ENCODE results near the gene FNIP2. TPM values are rescaled to one million over a fixed set of nuclear protein-coding genes. Genes with fewer than 3 reads are reported as not detected.
"Not testable (repeated sequence)": the region's sequence is repeated elsewhere in the genome, so short reads cannot be mapped to it uniquely, and the experiment has no call there.

Gene FNIP2
- total RNA-seq, 4 donors from 2014 or later: 21.4 to 31.7 (median 28.1) TPM

DNA sequence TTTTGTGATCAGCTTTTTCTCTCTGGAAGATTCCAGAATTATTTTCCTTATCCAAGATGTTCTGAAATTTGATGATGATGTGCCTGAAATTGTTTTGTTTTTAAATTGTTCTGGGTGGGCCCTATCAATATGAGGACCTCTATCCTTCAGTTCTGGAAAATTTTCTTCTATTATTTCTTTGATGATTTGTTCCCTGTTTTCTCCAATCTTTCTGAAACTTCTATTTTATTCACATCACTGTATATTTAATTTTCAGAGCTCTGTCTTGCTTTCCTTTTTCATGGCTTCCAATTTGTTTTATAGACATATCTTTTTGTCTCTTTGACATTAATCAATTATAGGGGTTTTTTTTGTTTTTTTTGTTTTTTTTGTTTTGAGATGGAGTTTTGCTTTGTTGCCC, 12.2 kb upstream of the FNIP2 start:
- H3K27ac ChIP-seq: no peak overlapping the region
- H3K4me3 ChIP-seq: no peak overlapping the region
- no peak for TF ChIP-seq EP300 (IDR thresholded peaks at IDR 0.05)
- TF ChIP-seq POLR2A (IDR thresholded peaks at IDR 0.05): no peak
- TF ChIP-seq, protein P1, sequence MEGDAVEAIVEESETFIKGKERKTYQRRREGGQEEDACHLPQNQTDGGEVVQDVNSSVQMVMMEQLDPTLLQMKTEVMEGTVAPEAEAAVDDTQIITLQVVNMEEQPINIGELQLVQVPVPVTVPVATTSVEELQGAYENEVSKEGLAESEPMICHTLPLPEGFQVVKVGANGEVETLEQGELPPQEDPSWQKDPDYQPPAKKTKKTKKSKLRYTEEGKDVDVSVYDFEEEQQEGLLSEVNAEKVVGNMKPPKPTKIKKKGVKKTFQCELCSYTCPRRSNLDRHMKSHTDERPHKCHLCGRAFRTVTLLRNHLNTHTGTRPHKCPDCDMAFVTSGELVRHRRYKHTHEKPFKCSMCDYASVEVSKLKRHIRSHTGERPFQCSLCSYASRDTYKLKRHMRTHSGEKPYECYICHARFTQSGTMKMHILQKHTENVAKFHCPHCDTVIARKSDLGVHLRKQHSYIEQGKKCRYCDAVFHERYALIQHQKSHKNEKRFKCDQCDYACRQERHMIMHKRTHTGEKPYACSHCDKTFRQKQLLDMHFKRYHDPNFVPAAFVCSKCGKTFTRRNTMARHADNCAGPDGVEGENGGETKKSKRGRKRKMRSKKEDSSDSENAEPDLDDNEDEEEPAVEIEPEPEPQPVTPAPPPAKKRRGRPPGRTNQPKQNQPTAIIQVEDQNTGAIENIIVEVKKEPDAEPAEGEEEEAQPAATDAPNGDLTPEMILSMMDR (IDR thresholded peaks at IDR 0.05): no peak
- TF ChIP-seq POLR2AphosphoS5 (IDR thresholded peaks at IDR 0.05): no peak
- DNase-seq (ENCODE audit: low spot score in 2 of 2): no peak
- no peaks in the 10 kb centered on the region for H3K9me3 ChIP-seq
- no peaks in the 10 kb centered on the region for H3K36me3 ChIP-seq
- H3K4me1 ChIP-seq: no peaks in the 10 kb centered on the region
- H3K27me3 ChIP-seq: no peaks in the 10 kb centered on the region

DNA sequence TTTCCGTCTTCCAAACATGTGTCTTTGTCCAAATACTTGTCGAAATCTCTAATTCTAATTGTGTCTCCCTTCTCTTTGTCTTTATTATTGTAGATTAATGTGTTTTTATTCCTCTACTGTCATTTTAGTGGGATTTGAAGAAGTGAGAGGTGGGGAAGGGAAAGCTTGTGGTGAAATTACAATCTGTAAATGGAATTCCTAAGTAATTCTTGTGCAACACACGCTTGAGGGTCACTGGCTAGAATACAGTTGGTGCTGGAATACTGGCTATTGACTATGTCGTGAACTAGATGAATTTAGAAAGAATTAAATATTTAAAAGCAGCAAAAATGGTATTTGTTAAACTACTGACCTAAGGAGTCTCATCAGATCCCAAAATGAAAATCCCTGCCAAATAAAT, 10.7 kb upstream of the FNIP2 start:
- no peaks in the 10 kb centered on the region for H3K36me3 ChIP-seq
- TF ChIP-seq POLR2A (IDR thresholded peaks at IDR 0.05) (no peak), POLR2AphosphoS5 (IDR thresholded peaks at IDR 0.05) (no peak), EP300 (IDR thresholded peaks at IDR 0.05) (no peak)
- TF ChIP-seq, protein P1 (IDR thresholded peaks at IDR 0.05): no peak

DNA sequence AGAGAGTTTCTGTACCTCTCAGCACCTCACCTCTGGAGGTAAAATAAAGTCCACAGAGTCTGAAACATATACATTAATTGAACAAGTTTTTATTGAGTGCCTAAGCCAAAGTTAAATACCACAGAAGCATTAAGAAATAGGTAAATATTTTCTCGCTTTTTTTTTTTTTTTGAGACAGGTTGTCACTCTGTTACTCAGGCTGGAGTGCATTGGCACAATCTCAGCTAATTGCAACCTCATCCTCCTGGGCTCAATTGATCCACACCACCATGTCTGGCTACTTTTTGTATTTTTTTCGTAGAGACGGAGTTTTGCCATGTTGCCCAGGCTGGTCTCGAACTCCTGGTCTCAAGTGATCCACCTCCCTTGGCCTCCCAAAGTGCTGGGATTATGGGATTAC, 10.1 kb upstream of the FNIP2 start:
- H3K36me3 ChIP-seq: no peaks in the 10 kb centered on the region
- no peak overlapping the region for H3K27ac ChIP-seq
- no peak overlapping the region for H3K4me3 ChIP-seq
- WGBS: 90% methylated on average over 4 of the region's 4 CpGs
- DNase-seq (ENCODE audit: low spot score in 2 of 2): no peak
- H3K27me3 ChIP-seq: no peaks in the 10 kb centered on the region
- no peak for TF ChIP-seq POLR2A (IDR thresholded peaks at IDR 0.05)
- TF ChIP-seq EP300 (IDR thresholded peaks at IDR 0.05): no peak
- TF ChIP-seq POLR2AphosphoS5 (IDR thresholded peaks at IDR 0.05): no peak
- TF ChIP-seq, protein P1 (IDR thresholded peaks at IDR 0.05): no peak
- H3K9me3 ChIP-seq: no peaks in the 10 kb centered on the region
- no peaks in the 10 kb centered on the region for H3K4me1 ChIP-seq

More for the DNA sequence above, 10.7 kb upstream of the FNIP2 start:
- no peaks in the 10 kb centered on the region for H3K4me1 ChIP-seq
- H3K27ac ChIP-seq: no peak overlapping the region
- no peaks in the 10 kb centered on the region for H3K27me3 ChIP-seq
- WGBS: 81% methylated on average over 4 of the region's 4 CpGs
- no peaks in the 10 kb centered on the region for H3K9me3 ChIP-seq
- H3K4me3 ChIP-seq: no peak overlapping the region
- no peak for DNase-seq (ENCODE audit: low spot score in 2 of 2)

DNA sequence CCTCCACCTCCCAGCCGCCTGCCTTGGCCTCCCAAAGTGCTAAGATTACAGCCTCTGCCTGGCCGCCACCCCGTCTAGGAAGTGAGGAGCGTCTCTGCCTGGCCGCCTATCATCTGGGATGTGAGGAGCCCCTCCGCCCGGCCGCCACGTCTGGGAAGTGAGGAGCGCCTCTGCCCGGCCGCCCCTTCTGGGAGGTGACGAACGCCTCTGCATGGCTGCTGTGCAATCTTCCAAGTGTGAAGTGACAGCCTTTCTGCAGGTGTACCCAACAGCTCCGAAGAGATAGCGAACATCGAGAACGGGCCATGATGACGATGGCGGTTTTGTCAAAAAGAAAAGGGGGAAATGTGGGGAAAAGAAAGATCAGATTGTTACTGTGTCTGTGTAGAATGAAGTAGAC, 9.3 kb upstream of the FNIP2 start:
- 97% methylated on average over 20 of the region's 20 CpGs for WGBS

DNA sequence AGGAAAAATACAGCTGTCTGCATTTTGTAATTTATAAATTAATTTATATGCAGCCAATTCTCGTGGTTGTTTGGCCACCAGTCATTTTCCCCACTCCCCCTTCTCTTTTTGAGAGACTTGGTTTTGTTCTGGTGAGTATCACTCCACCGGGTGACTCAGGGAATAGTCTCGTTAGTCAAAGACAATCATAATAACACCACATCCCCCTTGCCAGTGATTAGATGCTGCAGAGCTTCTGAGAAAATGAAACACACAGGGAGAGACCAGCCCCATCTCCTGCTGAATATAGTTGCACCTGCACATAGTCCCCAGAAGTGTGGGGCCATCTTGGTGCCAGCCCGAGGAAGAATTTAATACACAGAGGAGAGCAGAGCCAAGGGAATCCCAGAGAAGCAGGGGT, 8.0 kb upstream of the FNIP2 start:
- H3K4me3 ChIP-seq: no peak overlapping the region
- H3K4me1 ChIP-seq: no peaks in the 10 kb centered on the region
- H3K9me3 ChIP-seq: no peaks in the 10 kb centered on the region
- no peaks in the 10 kb centered on the region for H3K36me3 ChIP-seq
- no peak overlapping the region for H3K27ac ChIP-seq
- TF ChIP-seq, protein P1 (IDR thresholded peaks at IDR 0.05): no peak
- TF ChIP-seq POLR2AphosphoS5 (IDR thresholded peaks at IDR 0.05): no peak
- no peak for TF ChIP-seq POLR2A (IDR thresholded peaks at IDR 0.05)
- H3K27me3 ChIP-seq: no peaks in the 10 kb centered on the region
- no peak for DNase-seq (ENCODE audit: low spot score in 2 of 2)
- WGBS: 86% methylated on average over 4 of the region's 4 CpGs

More for the DNA sequence above, 9.3 kb upstream of the FNIP2 start:
- H3K27me3 ChIP-seq; H3K36me3 ChIP-seq; H3K4me3 ChIP-seq; DNase-seq (ENCODE audit: low spot score in 2 of 2); H3K27ac ChIP-seq; H3K9me3 ChIP-seq; H3K4me1 ChIP-seq: not testable (repeated sequence)

DNA sequence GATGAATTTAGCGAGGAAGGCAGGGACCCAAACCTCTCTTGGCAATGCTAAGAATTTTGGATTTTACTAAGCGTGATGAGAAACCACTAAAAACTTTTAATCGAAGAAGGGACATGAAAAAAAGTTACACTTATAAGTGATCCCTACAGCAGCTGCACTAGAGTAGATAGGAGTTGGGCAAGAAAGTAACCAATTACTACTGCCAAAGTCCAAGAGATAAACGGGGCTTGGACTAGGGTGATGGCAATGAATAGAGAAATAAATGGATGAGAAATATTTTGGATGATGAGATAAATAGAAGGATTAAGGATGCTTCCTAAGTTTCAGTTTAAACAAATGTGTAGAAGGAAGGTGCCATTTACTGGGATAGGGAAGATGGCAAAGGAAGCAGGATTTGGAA, 6.3 kb upstream of the FNIP2 start:
- Histone ChIP-seq H3K4me3 (no peak overlapping the region), H3K4me1 (no peaks in the 10 kb centered on the region), H3K9me3 (no peaks in the 10 kb centered on the region), H3K27me3 (no peaks in the 10 kb centered on the region), H3K27ac (no peak overlapping the region), H3K36me3 (no peaks in the 10 kb centered on the region)
- no peak for DNase-seq (ENCODE audit: low spot score in 2 of 2)
- 79% methylated on average over 4 of the region's 4 CpGs for WGBS
- no peak for TF ChIP-seq POLR2AphosphoS5 (IDR thresholded peaks at IDR 0.05)
